Rectal smooth muscle tissue (tissue), 1 donor: ENCODE results near the gene ACAP1.
"Not testable (repeated sequence)": the region's sequence is repeated elsewhere in the genome, so short reads cannot be mapped to it uniquely, and the experiment has no call there.

ENCODE experiments used
- H3K27ac ChIP-seq: one replicate; pipeline ENCODE4 v1.7.0; 2013; ENCODE audit warnings: low read depth, low read length, inconsistent platforms
- H3K27me3 ChIP-seq: one replicate; pipeline ENCODE4 v1.7.0; 2013; ENCODE audit warnings: low read length; ENCODE audit not compliant: control insufficient read depth, insufficient read depth
- H3K36me3 ChIP-seq: one replicate; pipeline ENCODE4 v1.7.0; 2013; ENCODE audit warnings: low read length; ENCODE audit not compliant: control insufficient read depth, insufficient read depth
- H3K4me1 ChIP-seq: one replicate; pipeline ENCODE4 v1.7.0; 2013; ENCODE audit warnings: low read length; ENCODE audit not compliant: control insufficient read depth, insufficient read depth
- H3K4me3 ChIP-seq: one replicate; pipeline ENCODE4 v1.7.0; 2013; ENCODE audit warnings: low read length
- H3K9ac ChIP-seq: one replicate; pipeline ENCODE4 v1.7.0; 2013; ENCODE audit warnings: low read length

ACAP1 gene

GRCh38 chr17:7327501-7327900 lies 8.8 kb upstream of the ACAP1 start:
- no peak overlapping the region for H3K4me3 ChIP-seq
- peaks cover 4% of the 10 kb centered on the region for H3K4me1 ChIP-seq
- H3K27ac ChIP-seq = no peak overlapping the region
- no peaks in the 10 kb centered on the region for H3K27me3 ChIP-seq
- no peak overlapping the region for H3K9ac ChIP-seq
- H3K36me3 ChIP-seq = peaks cover 23% of the 10 kb centered on the region

GRCh38 chr17:7328009-7328408 lies 8.3 kb upstream of the ACAP1 start:
- H3K9ac ChIP-seq = peak overlapping the region; percentile 30
- no peaks in the 10 kb centered on the region for H3K27me3 ChIP-seq
- H3K4me3 ChIP-seq = no peak overlapping the region
- H3K36me3 ChIP-seq = peaks cover 18% of the 10 kb centered on the region
- peaks cover 4% of the 10 kb centered on the region for H3K4me1 ChIP-seq
- no peak overlapping the region for H3K27ac ChIP-seq

- peaks cover 4% of the 10 kb centered on the region for H3K4me1 ChIP-seq
- peak within 1 kb of the TSS; percentile 80 for H3K9ac ChIP-seq
- peak within 1 kb of the TSS; percentile 96 for H3K27ac ChIP-seq
These were observed 7.4 kb upstream of the ACAP1 start, which contains the start of gene NEURL4 for GRCh38 chr17:7328840-7329373. TSS of gene NEURL4 (minus strand) at chr17:7329335. CDS start at chr17:7329312, 23 bp downstream.

DNA sequence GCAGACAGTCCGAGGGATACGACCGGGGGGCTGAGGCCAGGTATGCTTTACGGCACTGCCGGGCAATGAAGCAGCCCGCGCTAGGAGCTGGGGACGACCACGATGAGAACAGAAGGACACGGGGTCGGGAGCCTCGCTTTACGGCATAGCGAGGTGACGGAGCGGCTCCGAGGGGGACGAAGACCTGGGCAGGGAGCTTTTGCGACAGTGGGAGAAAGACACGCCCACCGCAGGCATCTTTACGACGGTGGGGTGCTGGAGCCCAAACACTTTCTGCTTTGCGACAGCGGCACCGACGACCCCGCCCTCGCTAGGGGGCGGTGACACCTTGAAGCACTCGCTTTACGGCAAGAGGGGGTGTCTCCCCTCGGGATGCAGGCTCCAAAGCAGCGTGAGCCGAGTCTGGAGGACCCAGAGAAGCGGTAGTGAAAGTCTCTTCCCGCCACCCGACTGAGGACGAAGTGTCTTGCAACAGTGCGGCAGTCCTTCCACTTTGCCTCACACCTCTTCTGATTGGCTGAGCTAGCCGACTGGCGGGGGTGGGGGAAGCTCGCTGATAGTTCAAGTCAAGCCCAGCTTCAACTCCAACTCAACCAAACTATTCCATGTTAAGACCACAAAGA lies 6.8 kb upstream of the ACAP1 start:
- Histone ChIP-seq H3K27me3 (no peaks in the 10 kb centered on the region), H3K36me3 (peaks cover 4% of the 10 kb centered on the region), H3K27ac (peak overlapping the region; percentile 96), H3K4me1 (peaks cover 4% of the 10 kb centered on the region), H3K4me3 (peak overlapping the region; percentile 93), H3K9ac (peak overlapping the region; percentile 61)

More at GRCh38 chr17:7328840-7329373, 7.4 kb upstream of the ACAP1 start, which contains the start of gene NEURL4:
- Histone ChIP-seq H3K27me3 (no peaks in the 10 kb centered on the region), H3K4me3 (peak within 1 kb of the TSS; percentile 93), H3K36me3 (peaks cover 10% of the 10 kb centered on the region)

- Histone ChIP-seq H3K36me3 (no peaks in the 10 kb centered on the region), H3K4me3 (peak overlapping the region; percentile 93), H3K4me1 (peaks cover 4% of the 10 kb centered on the region), H3K27me3 (no peaks in the 10 kb centered on the region), H3K27ac (peak overlapping the region; percentile 96), H3K9ac (peak overlapping the region; percentile 46)
These were observed 6.2 kb upstream of the ACAP1 start for GRCh38 chr17:7329997-7330637.

- Histone ChIP-seq H3K27ac (peak overlapping the region; percentile 96), H3K27me3 (no peaks in the 10 kb centered on the region), H3K36me3 (no peaks in the 10 kb centered on the region), H3K9ac (peak overlapping the region; percentile 37), H3K4me1 (peaks cover 4% of the 10 kb centered on the region), H3K4me3 (peak overlapping the region; percentile 93)
These were observed 5.7 kb upstream of the ACAP1 start for GRCh38 chr17:7330638-7331015.

- no peak overlapping the region for H3K27ac ChIP-seq
- H3K36me3 ChIP-seq = no peaks in the 10 kb centered on the region
- no peak overlapping the region for H3K4me3 ChIP-seq
- H3K4me1 ChIP-seq = peaks cover 4% of the 10 kb centered on the region
- H3K27me3 ChIP-seq = no peaks in the 10 kb centered on the region
- no peak overlapping the region for H3K9ac ChIP-seq
These were observed 4.2 kb upstream of the ACAP1 start for GRCh38 chr17:7332111-7332510.

GRCh38 chr17:7332600-7333069 lies 3.7 kb upstream of the ACAP1 start:
- H3K27me3 ChIP-seq, H3K4me3 ChIP-seq, H3K4me1 ChIP-seq, H3K36me3 ChIP-seq, H3K9ac ChIP-seq, H3K27ac ChIP-seq: not testable (repeated sequence)

GRCh38 chr17:7334938-7335538 lies 1.3 kb upstream of the ACAP1 start:
- H3K4me3 ChIP-seq = no peak overlapping the region
- no peak overlapping the region for H3K9ac ChIP-seq
- no peaks in the 10 kb centered on the region for H3K36me3 ChIP-seq
- H3K4me1 ChIP-seq = no peaks in the 10 kb centered on the region
- no peaks in the 10 kb centered on the region for H3K27me3 ChIP-seq
- no peak overlapping the region for H3K27ac ChIP-seq

GRCh38 chr17:7335765-7336164 lies 564 bp upstream of the ACAP1 start:
- H3K36me3 ChIP-seq, H3K27me3 ChIP-seq, H3K4me1 ChIP-seq, H3K4me3 ChIP-seq, H3K9ac ChIP-seq, H3K27ac ChIP-seq: not testable (repeated sequence)

DNA sequence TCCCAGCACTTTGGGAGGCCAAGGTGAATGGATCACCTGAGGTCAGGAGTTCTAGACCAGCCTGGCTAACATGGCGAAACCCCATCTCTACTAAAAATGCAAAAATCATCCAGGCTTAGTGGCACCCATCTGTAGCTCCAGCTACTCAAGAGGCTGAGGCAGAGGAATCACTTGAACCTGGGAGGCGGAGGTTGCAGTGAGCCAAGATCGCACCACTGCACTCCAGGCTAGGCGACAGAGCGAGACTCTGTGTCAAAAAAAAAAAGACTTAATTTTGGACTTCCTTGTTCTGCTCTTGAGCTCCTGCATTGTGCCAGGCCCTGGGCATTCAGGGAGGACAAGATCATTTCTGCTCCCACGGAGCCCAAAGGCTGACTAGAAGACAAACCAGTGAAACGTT lies 1.3 kb downstream of the ACAP1 start:
- H3K27ac ChIP-seq, H3K36me3 ChIP-seq, H3K27me3 ChIP-seq, H3K4me1 ChIP-seq, H3K9ac ChIP-seq: not testable (repeated sequence)
- peak overlapping the region; percentile 39 for H3K4me3 ChIP-seq

DNA sequence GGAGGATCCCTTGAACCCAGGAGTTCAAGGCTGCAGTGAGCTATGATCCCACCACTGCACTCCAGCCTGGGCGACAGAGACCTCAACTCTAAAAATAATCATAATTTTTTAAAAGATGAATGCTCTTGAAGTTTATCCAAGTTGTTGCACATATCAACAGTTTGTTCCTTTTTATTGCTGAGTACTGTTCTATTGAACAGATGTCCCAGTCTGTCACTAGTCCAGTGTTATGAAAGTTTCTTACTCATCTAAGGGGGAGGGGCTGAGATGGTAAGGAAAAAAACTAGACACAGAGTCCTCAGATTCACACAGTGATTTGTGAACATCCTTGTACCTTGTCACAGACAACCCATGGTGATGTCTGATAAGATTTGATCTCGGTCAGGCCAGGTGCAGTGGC lies 3.9 kb downstream of the ACAP1 start:
- H3K27ac ChIP-seq = no peak overlapping the region
- H3K27me3 ChIP-seq = peaks cover 5% of the 10 kb centered on the region
- no peaks in the 10 kb centered on the region for H3K4me1 ChIP-seq
- H3K4me3 ChIP-seq = no peak overlapping the region
- H3K36me3 ChIP-seq = no peaks in the 10 kb centered on the region
- H3K9ac ChIP-seq = no peak overlapping the region
